Natural killer cell (primary cell): ENCODE results near the gene NR0B2. TPM values are rescaled to one million over a fixed set of nuclear protein-coding genes. Genes with fewer than 3 reads are reported as not detected.

Source experiments
- ATAC-seq, 3 donors: fragments of 150-1000 bp in 2 of 3; fragments of 200-7000 bp in 1 of 3; cut with Tn5 transposase; 1 replicate in 1 of 3; 2 replicates in 2 of 3; pipeline ENCODE4 v1.10.0; 2021; ENCODE audit warnings: mild to moderate bottlenecking in 2 of 3, moderate library complexity in 2 of 3
- DNase-seq, 2 donors: peaks; one replicate each; pipeline versions ENCODE4 v3.0.0 to v3.0.0-alpha.2; 2013 to 2021; ENCODE audit warnings: mixed read lengths in 1 of 2
- H3K27ac ChIP-seq: one replicate; pipeline ENCODE4 v1.5.1; 2013; ENCODE audit warnings: mild to moderate bottlenecking, low read length
- H3K27me3 ChIP-seq: one replicate; pipeline ENCODE4 v1.6.1; 2013; ENCODE audit warnings: low read length; ENCODE audit not compliant: control insufficient read depth, insufficient read depth
- H3K36me3 ChIP-seq: one replicate; pipeline ENCODE4 v1.6.1; 2013; ENCODE audit warnings: low read length; ENCODE audit not compliant: control insufficient read depth, insufficient read depth
- H3K4me1 ChIP-seq: one replicate; pipeline ENCODE4 v1.6.1; 2013; ENCODE audit warnings: low read length; ENCODE audit not compliant: control insufficient read depth, insufficient read depth
- H3K4me3 ChIP-seq: one replicate; pipeline ENCODE4 v1.5.1; 2013; ENCODE audit warnings: low read length
- H3K9me3 ChIP-seq: one replicate; pipeline ENCODE4 v1.6.1; 2013; ENCODE audit warnings: low read length; ENCODE audit not compliant: control insufficient read depth, insufficient read depth
- H3K27ac Mint-ChIP-seq, 2 donors: one replicate each; pipeline ENCODE4 v1.8.0; 2022; ENCODE audit warnings: mild to moderate bottlenecking in 2 of 2, mixed read lengths in 2 of 2, moderate library complexity in 1 of 2
- H3K27me3 Mint-ChIP-seq, 2 donors: one replicate each; pipeline ENCODE4 v1.8.0; 2022; ENCODE audit warnings: low read depth in 2 of 2, mixed read lengths in 2 of 2
- H3K36me3 Mint-ChIP-seq: one replicate; pipeline ENCODE4 v1.8.0; 2022; ENCODE audit warnings: mixed read lengths
- H3K4me1 Mint-ChIP-seq, 2 donors: one replicate each; pipeline ENCODE4 v1.8.0; 2022; ENCODE audit warnings: mixed read lengths in 2 of 2
- H3K4me3 Mint-ChIP-seq: one replicate; pipeline ENCODE4 v1.8.0; 2022; ENCODE audit warnings: mild to moderate bottlenecking, moderate library complexity, mixed read lengths
- H3K9me3 Mint-ChIP-seq, 2 donors: one replicate each; pipeline ENCODE4 v1.8.0; 2022; ENCODE audit warnings: mixed read lengths in 2 of 2
- CTCF ChIP-seq: fragments of 200-600 bp; IDR thresholded peaks from one replicate; pipeline ENCODE4 v1.8.0; 2022; ENCODE audit warnings: antibody characterized with exemption
- WGBS: methylation state at CpG from one replicate; pipeline ENCODE4 v1.1.7; 2013; ENCODE audit warnings: missing lambda C conversion rate; ENCODE audit not compliant: insufficient coverage; 5-methylcytosine and 5-hydroxymethylcytosine counted together
- intact Hi-C: fragments of 100-400 bp; cut with micrococcal nuclease; formaldehyde crosslinking; loops from one replicate; pipeline ENCODE4 v1.14.2; 2022
- total RNA-seq, 4 donors: library from RNA; stranded (reverse); fragments of 120-200 nt in 1 of 4; gene quantifications; one replicate each; pipeline versions ENCODE4 v1.2.3 to v1.2.4, GENCODE V29; 2013 to 2022

The NR0B2 gene
- total RNA-seq, 3 donors from 2014 or later (not counting 1 experiment from before 2014, with no cell fraction given), result not detected

- intact Hi-C loops, result no loop called here
- no peaks in the 10 kb centered on the region for H3K36me3 ChIP-seq
- WGBS, result 89% methylated on average over 4 of the region's 4 CpGs
- H3K27ac ChIP-seq, result no peak overlapping the region
- H3K4me3 ChIP-seq, result no peak overlapping the region
- H3K4me1 ChIP-seq, result no peaks in the 10 kb centered on the region
- no peak for ATAC-seq
- Mint-ChIP-seq H3K36me3 (no peaks in the 10 kb centered on the region), H3K27me3 (peaks cover 0 to 4% of the 10 kb centered on the region in 2 donors), H3K27ac (no peak overlapping the region), H3K9me3 (no peaks in the 10 kb centered on the region), H3K4me3 (no peak overlapping the region), H3K4me1 (no peaks in the 10 kb centered on the region)
- TF ChIP-seq CTCF, result no peak
- H3K27me3 ChIP-seq, result no peaks in the 10 kb centered on the region
- H3K9me3 ChIP-seq, result no peaks in the 10 kb centered on the region
- DNase-seq, result no peak
These were observed 3.2 kb downstream of the NR0B2 start for GRCh38 chr1:26910343-26911160.

GRCh38 chr1:26909951-26910342 lies 3.8 kb downstream of the NR0B2 start:
- Histone ChIP-seq H3K4me3 (no peak overlapping the region), H3K27me3 (no peaks in the 10 kb centered on the region), H3K27ac (no peak overlapping the region), H3K4me1 (no peaks in the 10 kb centered on the region), H3K9me3 (no peaks in the 10 kb centered on the region), H3K36me3 (no peaks in the 10 kb centered on the region)
- H3K4me1 Mint-ChIP-seq, result no peaks in the 10 kb centered on the region
- H3K36me3 Mint-ChIP-seq, result no peaks in the 10 kb centered on the region
- TF ChIP-seq CTCF, result no peak
- no peak overlapping the region for H3K27ac Mint-ChIP-seq
- DNase-seq (no peak), ATAC-seq (no peak)
- intact Hi-C loops, result no loop called here
- no peak overlapping the region for H3K4me3 Mint-ChIP-seq
- peaks cover 0 to 4% of the 10 kb centered on the region in 2 donors for H3K27me3 Mint-ChIP-seq
- H3K9me3 Mint-ChIP-seq, result no peaks in the 10 kb centered on the region
- WGBS, result 92% methylated on average over 3 of the region's 3 CpGs

GRCh38 chr1:26907071-26907917 lies 6.5 kb downstream of the NR0B2 start:
- H3K27me3 ChIP-seq, result no peaks in the 10 kb centered on the region
- no peak for DNase-seq
- H3K27me3 Mint-ChIP-seq, result peaks cover 0 to 4% of the 10 kb centered on the region in 2 donors
- no peak overlapping the region for H3K4me3 Mint-ChIP-seq
- no peaks in the 10 kb centered on the region for H3K9me3 ChIP-seq
- no peak for ATAC-seq
- H3K4me1 Mint-ChIP-seq, result no peaks in the 10 kb centered on the region
- TF ChIP-seq CTCF, result no peak
- 73% methylated on average over 6 of the region's 6 CpGs for WGBS
- H3K27ac ChIP-seq, result no peak overlapping the region
- H3K4me1 ChIP-seq, result no peaks in the 10 kb centered on the region
- H3K27ac Mint-ChIP-seq, result no peak overlapping the region
- no peaks in the 10 kb centered on the region for H3K9me3 Mint-ChIP-seq
- intact Hi-C loops, result no loop called here
- no peaks in the 10 kb centered on the region for H3K36me3 ChIP-seq
- H3K36me3 Mint-ChIP-seq, result no peaks in the 10 kb centered on the region
- H3K4me3 ChIP-seq, result no peak overlapping the region
